Stimulated activated CD4-positive, alpha-beta T cell treated with anti-CD3 and anti-CD28 coated beads, Interleukin-12 subunit alpha, Interleukin-12 subunit beta, amount 100 ng/mL, for 48 hours (primary cell): Measurements from ENCODE around the gene SPRR2F.
"Not testable (repeated sequence)": the region's sequence is repeated elsewhere in the genome, so short reads cannot be mapped to it uniquely, and the experiment has no call there.

Source experiments
- DNase-seq, 3 donors: peaks; one replicate each; pipeline ENCODE4 v3.0.0-alpha.2; 2020; ENCODE audit warnings: low read depth in 2 of 3, low spot score in 1 of 3

SPRR2F gene, protein sequence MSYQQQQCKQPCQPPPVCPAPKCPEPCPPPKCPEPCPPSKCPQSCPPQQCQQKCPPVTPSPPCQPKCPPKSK

DNA sequence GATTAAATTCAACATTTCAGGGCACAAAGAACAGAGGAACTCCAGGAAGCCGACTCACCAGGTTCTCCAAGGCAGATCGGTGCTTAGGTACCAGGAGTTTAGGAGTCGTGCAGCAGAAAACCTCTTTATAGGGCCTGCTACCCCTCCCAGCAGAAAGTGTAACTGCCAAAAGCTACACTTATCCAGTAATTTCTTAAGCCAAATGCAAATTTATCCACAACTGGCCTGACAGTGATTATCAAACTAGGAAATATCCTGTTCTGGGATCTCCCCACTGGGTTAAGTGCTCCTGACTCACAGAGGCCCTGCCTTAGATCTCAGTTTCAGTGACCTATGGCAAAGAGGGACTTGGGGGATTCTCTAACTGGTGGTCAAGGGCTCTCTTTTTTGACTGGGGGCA is at the start of gene SPRR2F:
Gene SPRR2F (minus strand): TSS at position 101 of the 400 bp plus-strand sequence. CDS start 783 bp downstream, outside the sequence.
- DNase-seq, result no peak

DNA sequence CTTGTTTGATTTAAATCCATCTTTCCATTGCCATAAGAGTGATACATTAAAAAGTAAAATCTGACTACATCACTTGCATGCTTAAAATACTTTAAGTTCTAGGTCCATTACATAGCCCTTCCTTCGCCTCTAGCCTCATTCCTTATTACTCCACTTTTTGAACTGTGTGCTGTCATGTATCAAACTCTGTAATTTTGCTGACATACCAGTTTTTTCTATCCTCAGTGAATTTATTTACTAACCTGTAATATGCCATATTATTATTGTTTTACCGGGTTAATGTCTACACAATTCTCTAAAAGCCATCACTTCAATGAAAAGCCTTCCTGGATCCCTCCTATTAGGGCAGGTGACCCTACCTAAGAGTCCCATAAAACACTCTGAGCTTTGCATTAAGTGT is 42.2 kb upstream of the SPRR2F start:
- DNase-seq, result no peak

DNA sequence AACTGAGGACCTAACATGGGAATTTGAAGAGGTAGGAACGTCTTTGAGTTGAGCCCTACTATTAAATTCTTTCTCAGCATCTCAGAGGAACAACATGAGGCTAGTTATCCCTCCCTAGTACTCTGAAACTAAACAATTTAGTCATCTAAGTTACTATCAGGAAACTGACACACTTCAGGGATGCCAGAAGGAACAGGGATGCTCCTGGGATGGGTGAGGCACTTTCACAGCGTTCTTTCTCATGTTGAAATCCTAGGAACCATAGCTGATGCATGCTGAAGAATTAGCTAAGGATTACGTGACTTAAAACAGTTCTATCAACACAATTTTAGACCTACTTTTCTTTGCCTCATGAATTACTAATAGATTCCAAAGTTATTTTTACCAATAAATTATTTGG is 39.2 kb upstream of the SPRR2F start:
- DNase-seq, result no peak

DNA sequence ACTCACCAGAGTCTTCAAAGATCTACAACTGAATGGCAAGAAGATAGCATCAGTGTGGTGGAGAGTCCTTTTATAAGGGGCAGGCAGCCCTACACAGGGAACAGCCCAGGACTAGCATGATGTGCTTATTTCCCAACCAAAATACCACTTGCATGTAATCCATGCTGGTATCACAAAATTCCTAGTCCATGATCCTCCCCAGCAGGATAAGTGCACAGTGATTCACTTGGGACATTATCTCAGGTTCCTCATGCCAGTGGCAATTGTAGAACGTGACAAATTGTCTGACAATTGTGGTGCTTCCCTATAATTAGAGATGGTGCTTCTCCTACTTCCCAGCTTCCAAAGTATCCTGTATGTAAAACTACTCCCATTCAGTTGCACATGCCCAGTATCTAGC is 37.5 kb upstream of the SPRR2F start, which contains the start of gene SPRR2G:
Gene SPRR2G (minus strand): TSS at position 45 of the 400 bp plus-strand sequence. CDS start 780 bp downstream, outside the sequence.
- DNase-seq, result no peak

DNA sequence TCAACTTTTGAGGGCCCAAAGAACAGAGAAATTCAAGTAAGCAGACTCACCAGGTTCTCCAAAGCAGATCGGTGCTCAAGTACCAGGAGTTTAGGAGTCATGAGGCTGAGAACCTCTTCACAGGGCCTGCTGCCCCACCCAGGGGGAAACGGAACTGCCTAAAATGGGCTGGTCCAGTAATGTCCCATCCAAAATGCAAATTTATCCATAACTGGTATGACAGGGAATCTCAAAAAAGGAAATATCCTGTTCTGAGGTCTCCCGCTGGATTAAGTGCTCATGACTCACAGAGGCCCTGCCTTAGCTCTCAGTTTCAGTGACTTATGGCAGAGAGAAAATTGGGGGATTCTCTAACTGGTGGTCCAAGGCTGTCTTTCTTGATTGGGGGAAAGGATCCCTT is 28.1 kb upstream of the SPRR2F start:
- DNase-seq, result no peak

DNA sequence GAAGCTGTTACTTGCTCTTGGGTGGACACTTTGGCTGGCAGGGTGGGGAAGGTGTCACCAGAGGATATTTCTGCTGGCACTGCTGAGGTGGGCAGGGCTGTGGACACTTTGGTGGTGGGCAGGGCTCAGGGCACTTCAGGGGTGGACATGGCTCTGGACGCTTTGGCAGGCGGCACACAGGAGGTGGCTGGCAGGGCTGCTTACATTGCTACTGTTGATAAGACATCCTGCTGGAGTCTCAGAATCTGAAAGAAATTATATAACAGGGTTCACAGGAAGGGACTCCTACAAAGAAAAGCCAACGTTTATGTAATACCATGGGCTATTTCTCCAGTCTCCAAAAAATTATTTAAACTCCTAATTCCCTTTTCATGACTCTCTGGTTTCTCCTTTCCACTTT is 27.2 kb upstream of the SPRR2F start:
- DNase-seq, result no peak

DNA sequence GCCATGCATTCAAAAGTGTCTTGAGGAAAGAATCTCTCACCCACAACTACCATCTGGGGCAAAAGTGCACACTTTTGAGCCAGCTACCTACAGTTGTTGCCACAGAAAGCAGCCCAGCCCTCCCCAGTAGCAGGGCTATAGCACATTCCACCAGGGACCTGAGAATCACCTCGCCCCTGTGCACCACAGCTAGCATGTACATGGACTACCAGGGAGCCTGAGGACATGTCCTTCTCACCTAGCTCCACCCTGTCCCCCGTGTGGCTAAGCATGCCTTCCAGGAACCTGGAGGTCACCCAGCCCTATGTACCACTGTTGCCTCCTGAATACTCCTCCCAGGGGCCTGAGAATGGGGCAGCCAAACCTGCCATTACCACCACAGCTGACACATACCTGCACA is 20.4 kb upstream of the SPRR2F start:
- no peak for DNase-seq

DNA sequence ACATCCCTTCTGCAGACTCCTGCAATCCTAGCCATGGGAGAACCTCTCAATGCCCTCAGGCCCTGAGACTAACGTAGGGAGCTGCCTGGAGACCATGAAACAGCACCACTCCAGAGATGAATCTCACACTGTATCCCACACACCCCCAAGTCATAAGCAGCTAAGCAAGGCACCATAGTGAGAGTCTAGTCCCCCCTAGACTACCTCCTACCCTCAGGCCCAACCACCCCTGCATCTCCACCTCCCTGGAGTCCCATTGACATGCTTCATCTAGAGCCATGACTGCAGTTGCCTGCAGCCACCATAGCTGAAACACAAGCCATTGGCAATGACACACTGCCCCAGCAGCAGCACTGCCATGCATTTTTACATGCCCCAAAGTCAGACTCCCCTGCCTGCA is 20.0 kb upstream of the SPRR2F start:
- no peak for DNase-seq

DNA sequence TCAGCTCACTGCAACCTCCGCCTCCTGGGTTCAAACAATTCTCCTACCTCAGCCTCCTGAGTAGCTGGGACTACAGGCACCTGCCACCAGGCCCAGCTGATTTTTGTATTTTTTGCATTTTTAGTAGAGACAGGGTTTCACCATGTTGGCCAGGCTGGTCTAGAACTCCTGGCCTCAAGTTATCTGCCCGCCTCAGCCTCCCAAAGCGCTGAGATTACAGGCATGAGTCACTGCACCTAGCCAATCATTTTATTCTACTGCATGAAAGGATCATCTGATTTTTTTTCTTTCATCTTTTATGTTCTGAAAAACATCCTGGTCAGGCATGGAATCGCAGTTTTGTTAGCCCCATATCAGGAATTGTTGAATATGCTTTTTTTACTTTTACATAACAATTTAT is 15.4 kb upstream of the SPRR2F start:
- not testable (repeated sequence) for DNase-seq

DNA sequence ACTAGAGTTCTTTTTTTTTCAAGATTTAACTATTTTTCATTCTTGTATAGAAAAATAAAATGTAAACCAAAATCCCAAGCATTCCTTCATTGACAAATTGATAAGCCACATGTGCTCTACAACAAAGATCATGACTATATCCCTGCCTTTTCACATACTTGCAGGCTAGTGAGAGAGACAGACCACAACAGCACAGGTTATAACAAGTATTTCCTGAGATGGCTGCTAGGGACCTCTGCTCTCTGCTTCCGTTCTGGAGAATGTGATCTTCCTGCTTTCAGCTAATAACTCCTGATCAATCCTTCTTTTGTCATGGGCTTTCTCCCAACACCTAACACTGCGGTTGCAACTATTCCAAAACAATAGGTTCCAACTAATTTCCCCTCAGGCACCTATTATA is 14.0 kb upstream of the SPRR2F start:
- no peak for DNase-seq

DNA sequence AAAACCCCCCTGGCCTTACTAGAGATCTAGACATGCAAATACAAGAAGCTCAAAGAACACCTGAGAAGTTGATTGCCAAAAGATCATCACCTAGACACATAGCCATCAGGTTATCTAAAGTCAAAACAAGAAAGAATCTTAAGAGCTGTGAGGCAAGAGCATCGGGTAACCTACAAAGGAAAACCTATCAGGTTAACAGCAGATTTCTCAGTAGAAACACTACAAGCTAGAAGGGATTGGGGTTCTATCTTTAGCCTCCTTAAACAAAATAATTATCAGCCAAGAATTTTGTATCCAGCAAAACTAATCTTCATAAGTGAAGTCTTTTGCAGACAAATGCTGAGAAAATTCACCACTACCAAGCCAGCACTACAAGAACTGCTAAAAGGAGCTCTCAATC is 12.2 kb upstream of the SPRR2F start:
- DNase-seq, result no peak

DNA sequence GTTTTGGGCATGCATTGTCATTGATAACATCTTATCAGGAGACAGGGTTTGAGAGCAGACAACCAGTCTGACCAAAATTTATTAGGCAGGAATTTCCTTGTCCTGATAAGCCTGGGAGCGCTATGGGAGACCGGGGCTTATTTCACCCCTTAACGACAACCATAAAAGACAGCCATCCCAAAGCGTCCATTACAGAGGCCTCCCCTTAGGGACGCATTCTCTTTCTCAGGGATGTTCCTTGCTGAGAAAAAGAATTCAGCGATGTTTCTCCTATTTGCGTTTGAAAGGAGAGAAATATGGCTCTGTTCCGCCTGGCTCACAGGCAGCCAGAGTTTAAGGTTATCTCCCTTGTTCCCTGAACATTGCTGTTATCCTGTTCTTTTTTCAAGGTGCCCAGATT is 10.5 kb upstream of the SPRR2F start:
- not testable (repeated sequence) for DNase-seq

DNA sequence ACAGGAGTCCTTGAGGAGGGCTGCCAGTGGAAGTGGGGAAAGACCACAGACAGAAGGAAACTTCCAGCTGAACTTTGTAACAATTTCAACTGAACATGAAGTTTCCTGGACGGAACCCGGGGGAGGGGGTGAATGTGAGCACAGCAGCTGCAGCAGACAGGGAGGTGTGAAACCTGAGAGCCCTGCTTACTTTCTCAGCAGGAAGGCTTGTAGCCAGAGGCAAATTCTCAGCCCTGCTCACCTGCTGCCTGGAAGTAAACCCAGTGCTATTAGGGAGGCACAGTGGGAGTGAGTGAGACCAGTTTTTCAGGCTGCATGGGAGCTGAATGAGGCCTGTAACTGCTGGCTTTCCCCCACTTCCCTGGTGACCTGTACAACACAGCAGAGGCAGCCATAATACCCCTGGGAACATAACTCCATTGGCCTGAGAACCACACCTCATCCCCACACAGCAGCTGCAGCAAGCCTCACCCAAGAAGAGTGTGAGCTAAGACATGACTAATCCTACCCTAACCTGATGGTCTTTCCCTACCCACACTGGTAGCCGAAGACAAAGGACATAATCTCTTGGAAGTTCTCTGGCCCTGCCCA is 9.6 kb upstream of the SPRR2F start:
- no peak for DNase-seq

DNA sequence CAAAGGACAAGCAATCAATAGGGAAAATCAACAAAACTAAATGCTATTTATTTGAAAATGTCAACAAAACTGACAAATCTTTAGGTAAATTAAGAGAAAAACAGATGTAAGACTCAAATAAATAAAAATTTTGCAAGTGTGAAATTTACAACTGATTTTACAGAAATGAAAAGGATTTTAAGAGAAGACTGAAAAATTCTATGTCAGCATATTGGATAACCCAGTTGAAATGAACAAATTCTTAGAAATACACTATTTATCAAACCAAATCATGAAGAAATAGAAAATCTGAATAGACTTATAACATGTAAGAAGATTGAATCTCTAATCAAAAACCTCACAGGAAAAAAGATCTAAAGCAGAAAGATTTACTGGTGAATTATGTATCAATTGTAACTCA is 7.6 kb upstream of the SPRR2F start:
- no peak for DNase-seq

DNA sequence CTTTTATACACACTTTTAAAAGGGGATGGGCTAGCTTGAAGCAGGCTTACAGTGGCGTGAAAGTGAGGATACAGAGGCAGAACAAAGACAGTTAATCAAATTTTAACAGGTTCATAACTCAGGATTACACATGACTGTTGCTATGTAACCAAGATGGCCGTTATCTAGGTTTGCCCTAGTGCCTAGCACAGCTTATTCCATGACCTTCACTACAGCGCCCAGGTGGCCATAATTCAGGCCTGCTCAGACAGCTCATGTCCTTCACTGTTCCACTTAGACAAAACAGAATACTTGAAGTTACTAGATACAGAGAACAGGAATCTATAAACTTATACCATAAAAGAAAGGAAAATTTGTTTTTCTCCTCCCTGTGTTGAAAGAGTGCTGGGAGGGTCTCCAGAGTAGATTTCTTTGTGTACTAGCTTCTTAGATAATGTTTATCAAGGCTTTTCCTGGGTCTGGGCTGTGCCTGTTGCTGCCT is 6.2 kb upstream of the SPRR2F start:
- DNase-seq, result no peak

DNA sequence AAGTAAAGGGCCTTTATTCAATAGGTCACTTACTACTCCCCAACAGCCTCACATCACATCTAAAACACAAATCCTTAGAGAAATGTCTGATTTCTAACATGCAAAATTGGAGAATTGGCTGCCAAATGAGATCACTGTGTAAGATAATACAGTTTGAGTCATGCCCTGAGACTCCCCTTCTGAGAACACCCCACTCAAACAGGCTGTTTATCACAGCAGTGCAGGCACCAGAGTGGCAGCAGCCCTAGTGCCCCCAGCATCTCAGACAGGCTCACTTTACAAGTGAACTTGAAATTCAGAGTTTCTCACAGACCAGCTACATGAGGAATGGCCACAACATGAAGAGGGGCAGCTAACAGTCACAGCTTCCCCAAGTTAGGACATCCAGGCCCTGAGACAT is 1.9 kb upstream of the SPRR2F start:
- not testable (repeated sequence) for DNase-seq

DNA sequence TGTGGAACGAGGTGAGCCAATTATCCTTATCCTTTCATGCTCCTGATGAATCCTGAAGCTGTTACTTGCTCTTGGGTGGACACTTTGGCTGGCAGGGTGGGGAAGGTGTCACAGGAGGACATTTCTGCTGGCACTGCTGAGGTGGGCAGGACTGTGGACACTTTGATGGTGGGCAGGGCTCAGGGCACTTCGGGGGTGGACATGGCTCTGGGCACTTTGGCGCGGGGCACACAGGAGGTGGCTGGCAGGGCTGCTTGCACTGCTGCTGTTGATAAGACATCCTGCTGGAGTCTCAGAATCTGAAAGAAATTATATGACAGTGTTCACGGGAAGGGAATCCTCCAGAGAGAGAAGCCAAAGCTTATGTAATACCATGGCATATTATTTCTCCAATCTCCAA is 862 bp downstream of the SPRR2F start:
- not testable (repeated sequence) for DNase-seq

DNA sequence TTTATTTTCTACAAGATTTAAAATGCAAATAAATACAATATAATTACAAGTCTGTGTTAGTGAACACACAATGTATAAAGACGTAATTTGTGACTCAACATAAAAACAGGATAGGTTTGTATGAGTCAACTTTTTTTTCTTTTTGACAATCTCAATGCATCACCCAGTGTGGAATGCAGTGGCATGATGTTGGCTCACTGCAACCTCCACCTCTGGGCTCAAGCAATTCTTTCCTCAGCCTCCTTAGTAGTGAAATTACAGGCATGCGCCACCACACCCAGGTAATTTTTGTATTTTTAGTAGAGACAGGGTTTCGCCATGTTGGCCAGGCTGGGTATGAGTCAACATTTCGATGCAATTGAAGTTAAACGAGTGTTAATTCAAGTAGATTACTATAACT is 13.1 kb downstream of the SPRR2F start:
- DNase-seq, result no peak

DNA sequence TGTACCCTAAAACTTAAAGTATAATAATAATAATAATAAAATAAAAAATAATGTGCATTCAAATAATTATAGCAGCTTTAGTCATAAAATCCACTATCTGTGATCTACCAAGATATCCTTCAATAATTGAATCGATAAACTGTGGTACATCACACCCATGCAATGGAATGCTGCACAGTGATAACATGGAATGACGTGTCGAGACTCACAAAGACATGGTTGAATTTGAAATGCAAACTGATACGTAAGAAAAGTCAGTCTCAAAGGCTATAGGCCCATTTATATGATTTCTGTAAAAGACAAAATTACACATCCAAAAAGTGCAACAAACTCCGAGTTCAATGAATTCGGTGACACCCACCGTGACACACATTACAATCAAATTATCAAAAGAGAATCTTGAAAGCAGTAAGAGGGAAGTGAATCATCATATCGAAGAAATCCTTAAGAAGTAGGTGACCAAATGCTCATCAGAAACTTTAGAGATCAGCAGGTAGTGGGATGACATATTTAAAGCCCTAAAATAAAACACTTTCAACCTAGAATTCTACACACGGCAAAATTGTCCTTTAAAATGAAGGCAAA is 13.8 kb downstream of the SPRR2F start:
- no peak for DNase-seq

DNA sequence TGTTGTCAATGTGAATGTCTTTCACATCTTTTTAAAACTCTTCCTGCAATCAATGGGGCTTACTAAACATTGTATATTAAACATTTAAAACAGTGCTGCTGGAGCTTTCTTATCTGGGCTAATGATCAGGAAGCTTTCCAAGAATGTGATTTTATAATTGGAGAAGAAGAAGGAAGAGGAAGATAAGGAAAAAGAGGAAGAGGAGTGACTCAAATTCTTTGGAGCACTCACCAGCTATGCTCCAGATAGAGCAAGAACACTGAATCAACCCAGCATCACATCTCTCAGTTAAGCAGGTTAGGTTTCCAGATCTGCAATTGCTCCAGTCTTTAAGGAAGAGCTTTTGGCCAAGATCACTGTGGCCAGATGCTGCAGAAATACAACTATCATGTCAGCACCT is 17.6 kb downstream of the SPRR2F start:
- no peak for DNase-seq

DNA sequence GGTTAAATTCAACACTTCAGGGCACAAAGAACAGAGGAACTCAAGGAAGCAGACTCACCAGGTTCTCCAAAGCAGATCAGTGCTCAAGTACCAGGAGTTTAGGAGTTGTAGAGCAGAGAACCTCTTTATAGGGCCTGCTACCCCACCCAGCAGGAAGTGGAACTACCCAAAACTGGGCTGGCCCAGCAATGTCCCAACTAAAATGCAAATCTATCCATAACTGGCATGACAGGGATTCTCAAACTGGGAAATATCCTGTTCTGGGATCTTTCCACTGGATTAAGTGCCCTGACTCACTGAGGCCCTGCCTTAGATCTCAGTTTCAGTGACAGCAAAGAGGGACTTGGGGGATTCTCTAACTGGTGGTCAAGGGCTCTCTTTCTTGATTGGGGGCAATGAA is 18.9 kb downstream of the SPRR2F start, which contains the start of gene SPRR2E:
Gene SPRR2E (minus strand): TSS at position 101 of the 400 bp plus-strand sequence. CDS start 775 bp downstream, outside the sequence.
- no peak for DNase-seq

DNA sequence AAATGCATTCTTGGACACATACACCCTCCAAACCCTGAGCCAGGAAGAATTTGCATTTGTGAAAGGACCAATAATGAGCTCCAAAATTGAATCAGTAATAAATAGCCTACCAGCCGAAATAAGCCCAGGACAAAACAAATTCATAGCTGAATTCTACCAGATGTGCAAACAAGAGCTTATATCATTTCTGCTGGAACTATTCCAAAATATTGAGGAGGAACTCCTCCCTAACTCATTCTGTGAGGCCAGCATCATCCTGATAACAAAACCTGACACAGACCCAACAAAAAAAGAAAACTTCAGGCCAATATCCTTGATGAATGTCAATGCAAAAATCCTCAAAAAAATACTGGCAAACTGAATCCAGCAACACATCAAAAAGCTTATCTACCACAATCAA is 25.7 kb downstream of the SPRR2F start:
- no peak for DNase-seq

DNA sequence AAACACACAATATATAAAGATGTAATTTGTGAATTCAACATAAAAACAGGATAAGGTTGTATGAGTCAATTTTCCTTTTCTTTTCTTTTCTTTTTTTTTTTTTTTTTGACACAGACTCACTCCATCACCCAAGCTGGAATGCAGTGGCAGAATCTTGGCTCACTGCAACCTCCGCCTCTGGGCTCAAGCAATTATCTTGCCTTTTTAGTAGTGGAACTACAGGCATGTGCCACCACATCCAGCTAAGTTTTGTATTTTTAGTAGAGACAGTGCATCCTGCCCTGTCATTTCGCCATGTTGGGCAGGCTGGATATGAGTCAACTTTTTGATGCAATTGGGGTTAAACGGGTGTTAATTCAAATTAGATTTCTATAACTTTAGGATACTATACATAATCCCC is 31.6 kb downstream of the SPRR2F start:
- no peak for DNase-seq
